A204.1 (cell line): ENCODE measurements around the gene MGRN1.

ENCODE experiments used
- FAIRE-seq: peaks from 2 replicates; lab custom pipeline; 2012; peaks lifted over from hg19 to GRCh38; lab: Jason Lieb, UNC

The MGRN1 gene

DNA sequence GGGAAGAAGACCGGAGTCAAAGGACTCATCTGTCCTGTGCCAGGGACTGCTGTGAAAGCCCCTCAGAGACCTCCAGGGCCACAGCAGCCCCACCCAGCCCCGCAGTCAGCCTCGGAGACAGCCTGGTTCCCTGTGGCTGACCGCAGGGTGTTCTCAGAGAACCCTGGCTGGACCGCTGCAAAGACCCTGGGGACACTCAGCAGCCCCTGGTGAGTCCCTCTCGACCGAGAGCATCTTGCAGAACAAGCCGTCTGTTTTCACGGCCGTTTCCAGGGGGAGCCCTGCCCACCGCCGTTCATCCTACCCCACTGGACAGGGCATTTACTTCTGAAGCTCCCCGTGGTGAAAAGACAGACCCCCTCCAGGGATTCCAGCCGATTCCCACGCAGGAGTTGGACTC lies 20.2 kb upstream of the MGRN1 start:
- FAIRE-seq = no peak

- FAIRE-seq = no peak
Observed at GRCh38 chr16:4606354-4606753, 18.3 kb upstream of the MGRN1 start.

- no peak for FAIRE-seq
Observed at GRCh38 chr16:4607841-4608703, 16.6 kb upstream of the MGRN1 start.

- no peak for FAIRE-seq
Observed at GRCh38 chr16:4608704-4608980, 16.0 kb upstream of the MGRN1 start.

- FAIRE-seq = no peak
Observed at GRCh38 chr16:4609200-4610010, 15.2 kb upstream of the MGRN1 start.

- no peak for FAIRE-seq
Observed at GRCh38 chr16:4610011-4611005, 14.3 kb upstream of the MGRN1 start.

DNA sequence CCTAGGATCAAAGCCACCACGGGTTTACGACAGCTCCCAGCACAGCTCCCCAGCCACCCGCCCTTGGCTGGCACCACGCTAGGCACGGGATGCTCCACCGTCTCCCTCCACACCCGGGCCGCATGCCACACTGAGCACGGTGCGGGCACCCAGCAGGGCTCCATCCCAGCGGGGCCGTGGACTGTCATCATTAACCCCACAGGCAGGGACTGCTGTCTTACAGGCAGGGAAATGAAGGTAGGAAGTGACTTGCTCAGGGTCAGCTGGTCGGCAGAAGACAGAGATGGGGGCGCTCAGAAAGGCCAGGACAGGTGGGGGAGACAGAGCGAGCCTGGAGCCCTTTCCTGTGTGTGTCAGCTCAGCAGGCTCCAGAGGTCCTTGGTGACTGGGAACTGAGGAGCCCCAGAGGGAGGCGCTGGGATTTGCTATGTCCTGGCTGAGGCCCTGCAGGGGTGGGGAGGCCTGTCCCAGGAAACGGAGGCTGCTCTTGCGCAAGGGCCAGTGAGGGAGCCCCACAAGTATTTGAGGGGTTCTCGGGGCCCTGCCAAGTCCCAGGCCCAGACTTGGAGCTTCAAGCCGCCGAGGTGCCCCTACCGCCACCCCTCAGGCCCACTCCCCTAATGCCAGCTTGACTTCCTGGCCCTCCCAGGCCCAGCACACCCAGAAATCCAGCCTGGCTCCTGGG lies 13.1 kb upstream of the MGRN1 start:
- FAIRE-seq = no peak

GRCh38 chr16:4612474-4612931 lies 12.1 kb upstream of the MGRN1 start:
- FAIRE-seq = no peak

GRCh38 chr16:4612977-4613635 lies 11.5 kb upstream of the MGRN1 start:
- no peak for FAIRE-seq

GRCh38 chr16:4613636-4614570 lies 10.7 kb upstream of the MGRN1 start:
- no peak for FAIRE-seq

GRCh38 chr16:4614571-4615383 lies 9.8 kb upstream of the MGRN1 start, which contains the start of gene UBALD1:
UBALD1 (minus strand) TSS chr16:4614888; CDS start chr16:4614797, 91 bp downstream.
- FAIRE-seq = no peak

- no peak for FAIRE-seq
Observed at GRCh38 chr16:4615384-4616046, 9.1 kb upstream of the MGRN1 start.

GRCh38 chr16:4616047-4616811 lies 8.4 kb upstream of the MGRN1 start:
- peak; percentile 89 for FAIRE-seq

- no peak for FAIRE-seq
Observed at GRCh38 chr16:4617880-4618279, 6.7 kb upstream of the MGRN1 start.

GRCh38 chr16:4618645-4619418 lies 5.8 kb upstream of the MGRN1 start:
- FAIRE-seq = no peak

GRCh38 chr16:4623593-4623992 lies 1.0 kb upstream of the MGRN1 start:
- FAIRE-seq = no peak
